GM18520 (cell line): Measurements from ENCODE around the gene SETDB2.
"Not testable (repeated sequence)": the region's sequence is repeated elsewhere in the genome, so short reads cannot be mapped to it uniquely, and the experiment has no call there.

ENCODE experiments used
- ATAC-seq: cut with Tn5 transposase; IDR thresholded peaks from one replicate; pipeline ENCODE4 v1.9.1; 2021; ENCODE audit not compliant: unreplicated experiment

Gene SETDB2

DNA sequence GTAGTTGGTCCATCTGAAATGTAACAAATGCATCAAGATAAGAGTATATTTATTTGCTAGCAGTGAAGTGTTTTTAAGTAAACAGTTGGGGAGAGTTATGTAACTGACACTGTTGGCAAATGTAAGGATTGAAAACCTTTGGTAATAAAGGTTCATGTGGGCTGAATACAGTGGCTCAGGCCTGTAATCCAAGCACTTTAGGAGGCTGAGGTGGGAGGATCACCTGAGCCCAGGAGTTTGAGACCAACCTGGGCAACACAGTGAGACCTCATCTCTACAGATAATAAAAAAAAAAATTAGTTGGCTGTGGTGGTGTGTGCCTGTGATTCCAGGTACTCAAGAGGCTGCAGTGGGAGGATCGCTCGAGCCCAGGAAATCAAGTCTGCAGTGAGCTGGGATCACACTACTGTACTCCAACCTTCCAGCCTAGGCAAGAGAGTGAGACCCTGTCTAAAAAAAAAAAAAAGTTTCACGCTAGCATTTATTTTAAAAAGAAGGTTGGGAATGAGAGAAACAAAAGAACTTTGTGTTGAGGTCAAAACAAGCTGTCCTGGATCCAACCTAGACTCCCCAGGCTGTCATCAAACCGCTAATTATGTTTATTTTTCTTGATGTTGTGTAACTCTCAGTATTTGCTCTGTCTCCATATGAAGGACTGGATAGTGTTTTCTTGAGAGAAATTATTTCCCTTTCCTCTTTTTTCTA lies 20.7 kb downstream of the SETDB2 start:
- ATAC-seq, result no peak

GRCh38 chr13:49466292-49466838 lies 22.3 kb downstream of the SETDB2 start:
- no peak for ATAC-seq

DNA sequence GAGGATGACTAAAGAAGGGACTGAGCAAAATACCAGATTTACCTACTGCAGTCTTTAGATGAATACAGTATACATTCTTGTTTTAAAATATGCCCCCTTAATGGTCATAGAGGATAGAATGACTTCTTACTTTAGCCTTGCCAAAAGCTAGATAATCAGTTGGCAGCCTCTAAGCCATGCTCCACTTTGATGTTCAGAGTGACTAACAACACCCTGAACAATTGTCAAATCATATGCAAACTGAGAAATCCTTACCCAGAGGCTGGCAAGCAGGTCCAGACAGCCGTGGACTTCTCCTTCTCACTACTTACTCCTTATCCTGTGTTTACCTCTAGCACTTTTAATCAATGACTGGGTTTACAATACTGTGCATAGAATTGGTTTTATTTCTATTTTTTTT lies 28.1 kb downstream of the SETDB2 start:
- ATAC-seq, result no peak

DNA sequence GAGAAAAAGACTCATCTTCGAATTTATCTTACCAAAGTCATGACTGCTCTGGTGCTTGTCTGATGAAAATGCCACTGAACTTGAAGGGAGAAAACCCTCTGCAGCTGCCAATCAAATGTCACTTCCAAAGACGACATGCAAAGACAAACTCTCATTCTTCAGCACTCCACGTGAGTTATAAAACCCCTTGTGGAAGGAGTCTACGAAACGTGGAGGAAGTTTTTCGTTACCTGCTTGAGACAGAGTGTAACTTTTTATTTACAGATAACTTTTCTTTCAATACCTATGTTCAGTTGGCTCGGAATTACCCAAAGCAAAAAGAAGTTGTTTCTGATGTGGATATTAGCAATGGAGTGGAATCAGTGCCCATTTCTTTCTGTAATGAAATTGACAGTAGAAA lies 32.5 kb downstream of the SETDB2 start:
- no peak for ATAC-seq

DNA sequence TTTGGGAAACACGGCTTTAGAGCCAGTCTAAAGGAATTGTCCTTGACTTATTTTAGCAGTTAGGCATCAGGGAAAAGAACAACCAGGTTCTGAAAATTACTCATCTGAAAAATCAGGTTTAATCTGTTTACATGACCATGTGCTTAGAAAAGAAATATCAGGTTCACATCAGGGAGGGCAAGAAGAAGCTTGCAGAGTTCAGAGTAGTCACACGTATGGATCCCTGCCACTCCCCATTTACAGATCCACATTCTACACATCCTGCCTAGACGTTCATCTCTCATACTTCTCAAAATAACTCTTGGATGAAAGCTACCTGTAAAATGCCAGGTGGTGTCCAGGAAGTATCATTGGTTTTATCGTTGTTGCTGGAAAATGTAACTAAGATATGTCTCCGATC lies 37.7 kb downstream of the SETDB2 start:
- ATAC-seq, result no peak

- no peak for ATAC-seq
These were observed 44.5 kb downstream of the SETDB2 start for GRCh38 chr13:49488563-49488962.

DNA sequence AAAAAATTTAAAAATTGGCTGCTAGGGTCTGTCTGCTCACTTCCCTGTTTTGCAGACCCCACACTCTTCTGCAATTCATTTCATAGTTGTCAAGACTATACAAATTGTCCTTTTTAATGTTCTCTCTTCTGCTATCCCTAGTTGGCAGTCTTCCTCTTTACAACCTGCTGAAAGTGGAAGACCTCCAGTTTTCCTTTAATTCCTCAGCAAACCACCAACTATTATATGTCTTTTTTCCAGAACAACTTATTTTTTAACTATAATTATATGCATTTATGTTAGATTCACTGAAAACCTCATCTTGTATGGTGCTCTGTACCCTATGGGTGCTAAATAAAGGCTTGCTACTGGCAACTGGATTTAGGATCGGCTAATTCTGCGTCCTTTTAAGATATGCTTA lies 50.6 kb downstream of the SETDB2 start:
- ATAC-seq, result no peak

DNA sequence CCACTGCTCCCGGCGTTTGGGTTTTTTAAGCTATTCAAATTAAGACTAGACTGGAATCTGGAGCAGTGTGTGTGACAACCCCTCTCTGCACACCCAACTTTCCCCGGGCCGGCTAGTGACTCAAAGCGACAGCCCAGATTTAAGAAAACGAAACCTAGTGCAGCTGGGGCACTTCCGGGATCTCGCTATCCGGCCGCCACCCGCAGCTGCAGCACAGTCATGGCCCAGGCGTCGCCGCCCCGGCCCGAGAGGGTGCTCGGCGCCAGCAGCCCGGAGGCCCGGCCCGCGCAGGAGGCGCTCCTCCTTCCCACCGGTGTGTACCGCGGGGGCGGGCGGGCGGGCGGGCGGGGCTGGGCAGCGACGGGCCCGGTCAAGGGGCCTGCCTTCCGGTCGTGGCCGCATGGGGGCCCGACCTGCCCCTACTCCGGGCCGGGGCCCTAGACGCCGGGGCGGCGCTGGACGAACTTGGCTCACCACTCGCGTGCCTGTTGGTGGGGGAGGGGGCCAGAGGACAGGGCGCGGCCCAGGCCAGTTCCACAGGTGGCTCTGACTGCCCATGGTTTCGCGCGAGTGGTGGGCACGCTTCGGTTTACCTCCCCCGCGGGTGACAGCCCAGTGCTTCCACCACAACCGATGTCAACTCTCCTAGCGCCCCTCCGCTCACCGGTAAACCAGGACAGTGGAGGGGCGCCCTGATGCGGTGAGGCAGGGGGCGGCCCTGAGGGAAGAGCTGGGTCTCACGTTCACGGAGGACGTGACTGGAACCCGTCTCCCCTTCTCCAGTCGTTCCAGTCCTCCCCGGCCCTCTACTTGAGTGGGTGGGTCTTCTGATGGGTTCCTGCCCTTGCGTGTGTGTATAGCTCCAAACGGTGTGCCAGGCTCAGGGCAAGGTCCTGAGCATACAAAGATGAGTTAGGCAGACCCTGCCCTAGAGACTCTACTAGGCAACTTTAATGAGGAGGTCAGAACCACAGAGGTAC lies 52.0 kb downstream of the SETDB2 start, which contains the start of gene PHF11:
Gene PHF11 (plus strand): TSS at position 171 of the 980 bp plus-strand sequence. CDS start 49 bp downstream, at position 220.
- peak; percentile 67 for ATAC-seq

- ATAC-seq, result not testable (repeated sequence)
These were observed 52.8 kb downstream of the SETDB2 start for GRCh38 chr13:49496837-49497236.

DNA sequence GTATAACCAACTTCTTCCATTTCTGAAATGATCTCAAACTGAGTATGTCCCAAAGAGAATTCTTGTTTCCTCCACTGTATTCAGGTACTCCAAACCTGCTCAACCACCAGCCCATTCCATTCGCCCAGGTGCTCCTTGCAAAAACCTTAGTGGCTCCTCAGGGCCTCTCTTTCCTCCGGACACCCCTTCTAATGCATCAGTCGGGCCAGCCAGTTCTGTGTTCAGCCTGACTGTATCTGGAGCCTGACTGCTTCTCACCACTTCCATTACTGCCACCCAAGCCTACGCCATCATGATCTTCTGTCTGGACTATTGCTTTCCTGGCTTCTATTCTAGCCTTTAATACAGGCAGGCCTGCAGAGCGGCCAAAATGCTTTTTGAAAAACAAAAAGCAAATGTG lies 53.2 kb downstream of the SETDB2 start:
- ATAC-seq, result no peak

DNA sequence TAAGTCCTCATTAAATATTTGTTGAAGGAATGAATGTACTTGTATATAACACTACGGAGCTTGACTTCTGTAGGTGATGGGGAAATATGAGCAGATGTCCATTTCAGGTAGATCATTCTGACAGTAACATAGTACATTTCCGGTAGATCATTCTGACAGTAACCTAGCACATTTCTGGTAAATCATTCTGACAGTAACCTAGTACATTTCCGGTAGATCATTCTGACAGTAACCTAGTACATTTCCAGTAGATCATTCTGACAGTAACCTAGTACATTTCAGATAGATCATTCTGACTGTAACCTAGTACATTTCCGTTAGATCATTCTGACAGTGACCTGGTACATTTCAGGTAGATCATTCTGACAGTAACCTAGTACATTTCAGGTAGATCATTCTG lies 54.1 kb downstream of the SETDB2 start:
- ATAC-seq, result no peak

GRCh38 chr13:49499889-49500660 lies 56.0 kb downstream of the SETDB2 start:
- no peak for ATAC-seq

- ATAC-seq, result no peak
These were observed 58.9 kb downstream of the SETDB2 start for GRCh38 chr13:49502954-49503353.

DNA sequence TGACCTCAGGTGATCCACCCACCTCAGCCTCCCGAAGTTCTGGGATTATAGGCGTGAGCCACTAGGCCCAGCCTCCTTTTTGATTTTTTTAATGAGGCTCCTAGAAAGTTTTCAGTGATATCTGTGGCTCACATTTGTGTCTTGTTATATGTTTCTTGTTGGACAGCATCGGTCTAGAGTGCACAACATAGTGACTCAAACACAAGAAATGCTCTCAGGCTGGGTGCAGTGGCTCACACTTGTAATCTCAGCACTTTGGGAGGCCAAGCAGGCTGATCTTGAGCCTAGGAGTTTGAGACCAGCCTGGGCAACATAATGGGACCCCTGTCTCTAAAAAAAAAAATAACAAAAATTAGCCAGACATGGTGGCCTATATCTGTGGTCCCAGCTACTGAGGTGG lies 59.9 kb downstream of the SETDB2 start:
- no peak for ATAC-seq

- ATAC-seq, result no peak
These were observed 68.5 kb downstream of the SETDB2 start for GRCh38 chr13:49512578-49512977.

- no peak for ATAC-seq
These were observed 72.4 kb downstream of the SETDB2 start for GRCh38 chr13:49516467-49516866.

DNA sequence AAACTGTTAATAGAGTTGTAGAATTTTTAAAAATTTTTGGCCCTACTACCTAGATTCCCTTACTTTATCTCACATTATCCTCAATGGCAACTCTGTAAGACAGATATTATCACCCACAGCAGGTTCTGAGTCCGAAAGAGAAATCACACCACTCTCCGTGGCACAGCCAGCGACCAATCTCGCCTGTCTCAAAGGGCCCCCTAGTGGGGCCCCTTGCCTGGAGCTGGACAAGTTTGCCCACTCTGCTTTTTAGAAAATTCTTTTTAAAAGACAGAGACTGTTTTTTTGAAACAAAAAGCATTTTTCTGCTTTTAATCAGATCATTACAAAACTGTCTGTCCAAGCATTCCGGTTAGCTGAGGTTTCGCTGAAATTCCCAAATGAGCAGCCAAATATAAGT lies 73.4 kb downstream of the SETDB2 start:
- no peak for ATAC-seq

DNA sequence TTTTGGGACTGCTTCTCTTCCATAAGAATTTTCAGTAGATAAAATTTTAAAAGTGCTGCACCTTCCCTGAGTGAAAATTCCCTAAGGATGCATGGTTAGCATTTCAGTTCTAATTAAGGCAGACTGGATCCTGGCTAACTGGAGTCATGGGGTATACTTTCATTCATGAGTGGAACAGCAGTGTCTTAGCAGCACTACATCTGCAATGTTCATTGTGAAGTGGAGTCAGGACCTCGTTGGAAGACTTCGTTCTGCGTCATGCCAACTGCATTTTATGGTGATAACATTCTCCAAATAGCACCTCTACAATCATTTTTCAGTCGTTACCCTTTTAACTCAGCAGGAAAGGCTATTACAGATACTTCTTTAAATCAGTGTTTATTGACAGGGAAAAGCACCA lies 77.2 kb downstream of the SETDB2 start:
- ATAC-seq, result no peak

DNA sequence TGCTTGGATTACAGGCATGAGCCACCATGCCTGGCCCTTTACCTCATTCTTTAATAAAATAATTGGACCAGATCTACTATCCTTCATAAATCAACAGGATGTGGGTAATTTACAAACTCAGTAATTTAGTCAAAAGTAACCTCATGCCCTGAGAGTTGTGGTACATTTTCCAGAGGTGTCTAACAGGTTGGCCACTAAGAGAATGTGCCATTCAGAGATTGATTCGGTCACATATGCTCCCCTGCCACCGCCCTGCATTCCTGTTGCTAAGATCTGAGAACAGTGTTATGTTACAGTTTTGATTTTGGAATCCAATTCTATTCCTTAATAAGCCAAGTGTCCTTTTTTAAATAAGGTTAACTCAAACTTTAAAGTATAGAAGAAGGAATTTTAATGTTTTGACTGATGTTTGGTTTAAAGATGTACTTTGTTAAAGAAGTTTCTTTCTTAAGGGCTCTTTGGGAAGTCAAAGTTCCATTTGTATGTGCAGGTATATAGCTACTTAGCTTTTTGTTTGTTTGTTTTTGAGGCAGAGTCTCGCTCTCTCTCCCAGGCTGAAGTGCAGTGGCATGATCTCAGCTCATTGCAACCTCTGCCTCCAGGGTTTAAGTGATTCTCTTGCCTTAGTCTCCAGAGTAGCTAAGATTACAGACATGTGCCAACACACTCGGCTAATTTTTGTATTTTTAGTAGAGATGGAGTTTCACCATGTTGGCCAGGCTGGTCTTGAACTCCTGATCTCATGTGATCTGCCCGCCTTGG lies 80.8 kb downstream of the SETDB2 start:
- no peak for ATAC-seq

- no peak for ATAC-seq
These were observed 83.0 kb downstream of the SETDB2 start for GRCh38 chr13:49527123-49527522.
